GM18508 (cell line): Measurements from ENCODE around the gene WNT9B.

Experiments used
- ATAC-seq: cut with Tn5 transposase; IDR thresholded peaks from one replicate; pipeline ENCODE4 v1.9.1; 2021; ENCODE audit warnings: moderate number of reproducible peaks; ENCODE audit not compliant: insufficient read depth, unreplicated experiment

Gene WNT9B

DNA sequence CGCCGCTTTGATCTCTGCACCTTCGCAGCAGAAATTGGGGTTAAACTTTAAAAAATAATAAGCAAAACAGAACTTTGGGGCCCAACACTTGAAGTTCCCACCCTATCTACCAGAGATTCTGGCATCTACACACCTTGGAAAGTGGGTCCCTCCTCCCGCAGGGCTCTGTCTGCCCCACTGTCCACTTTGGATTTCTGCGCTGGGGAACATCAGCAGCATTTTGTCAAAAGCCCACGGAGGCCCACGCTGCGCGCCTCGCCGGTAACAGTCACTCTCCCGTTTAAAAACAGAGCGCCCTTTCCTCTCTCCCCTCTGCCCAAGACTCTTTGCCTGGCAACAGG lies 725 bp upstream of the WNT9B start:
- ATAC-seq, result no peak

DNA sequence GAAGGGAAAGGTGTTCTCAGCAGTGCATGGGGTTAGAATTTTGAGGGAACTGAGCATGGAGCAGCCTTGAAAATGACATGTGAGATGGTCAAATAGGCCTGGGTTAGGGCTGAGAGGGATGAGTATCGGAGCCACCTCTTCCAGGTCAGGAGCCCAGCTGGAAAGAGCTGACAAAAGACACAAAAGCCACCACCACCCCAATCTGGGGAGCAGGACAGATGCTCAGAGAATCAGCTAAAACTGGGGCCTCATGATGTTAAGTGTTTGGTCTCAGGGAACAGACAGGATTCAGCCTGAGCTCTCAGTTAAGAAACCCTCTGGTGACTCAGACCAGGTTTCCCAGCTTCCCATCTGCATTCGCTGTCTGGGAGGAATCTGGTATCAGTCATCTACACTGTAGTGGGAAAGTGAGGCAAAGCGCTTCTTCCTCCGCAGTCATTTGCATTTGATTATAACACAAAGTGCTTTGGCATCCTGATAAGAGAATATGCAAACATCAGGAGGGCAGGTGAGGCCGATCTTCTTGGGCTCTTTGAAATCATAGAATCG lies 2.6 kb downstream of the WNT9B start:
- ATAC-seq, result no peak

DNA sequence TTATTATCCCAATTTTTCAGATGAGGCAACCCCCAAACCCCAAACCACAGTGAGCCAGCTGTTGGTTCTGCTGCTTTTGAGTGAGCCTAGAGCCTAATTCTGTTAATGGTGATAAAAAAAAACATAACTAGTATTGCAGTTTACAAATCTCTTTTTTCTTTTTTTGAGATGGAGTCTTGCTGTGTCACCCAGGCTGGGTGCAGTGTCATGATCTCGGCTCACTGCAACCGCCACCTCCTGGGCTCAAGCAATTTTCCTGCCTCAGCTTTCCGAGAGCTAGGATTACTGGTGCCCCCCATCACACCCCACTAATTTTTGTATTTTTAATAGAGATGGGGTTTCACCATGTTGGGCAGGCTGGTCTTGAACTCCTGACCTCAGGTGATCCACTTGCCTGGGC lies 3.1 kb downstream of the WNT9B start:
- ATAC-seq, result no peak

DNA sequence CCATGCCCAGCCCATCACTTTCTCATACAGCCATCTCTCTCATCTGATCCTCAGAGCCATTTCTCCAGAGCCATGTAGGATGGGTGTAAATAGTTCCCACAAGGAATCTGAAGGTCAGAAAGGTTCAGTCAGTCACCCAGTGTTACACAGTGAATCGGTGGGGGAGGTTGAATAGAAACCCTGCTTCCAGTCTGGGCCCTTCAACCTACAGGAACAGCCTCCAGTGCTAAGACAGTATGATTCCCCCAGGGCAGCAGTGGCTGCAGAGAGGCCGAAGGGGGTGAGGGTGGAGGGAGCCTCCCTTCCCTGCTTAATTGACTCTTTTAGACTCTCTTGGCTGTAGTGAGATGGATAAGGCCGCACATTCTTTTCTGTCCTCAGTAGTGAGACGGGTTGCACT lies 3.6 kb downstream of the WNT9B start:
- ATAC-seq, result no peak

DNA sequence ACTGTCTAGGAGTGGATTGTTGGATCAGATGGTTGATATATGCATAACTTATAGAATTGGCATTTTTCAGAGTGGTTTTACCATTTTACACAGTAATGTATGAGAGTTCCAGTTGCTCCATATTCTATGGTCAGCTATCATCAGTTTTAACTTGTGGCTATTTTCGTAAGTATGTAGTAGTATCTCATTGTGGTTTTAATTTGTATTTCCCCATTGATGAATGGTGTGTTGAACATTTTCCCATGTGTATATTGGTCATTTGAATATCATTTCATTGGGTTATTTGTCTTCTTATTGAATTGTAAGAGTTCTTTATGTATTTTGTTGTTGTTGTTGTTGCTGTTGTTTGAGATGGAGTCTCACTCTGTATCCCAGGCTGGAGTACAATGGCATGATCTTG lies 6.2 kb downstream of the WNT9B start:
- no peak for ATAC-seq

DNA sequence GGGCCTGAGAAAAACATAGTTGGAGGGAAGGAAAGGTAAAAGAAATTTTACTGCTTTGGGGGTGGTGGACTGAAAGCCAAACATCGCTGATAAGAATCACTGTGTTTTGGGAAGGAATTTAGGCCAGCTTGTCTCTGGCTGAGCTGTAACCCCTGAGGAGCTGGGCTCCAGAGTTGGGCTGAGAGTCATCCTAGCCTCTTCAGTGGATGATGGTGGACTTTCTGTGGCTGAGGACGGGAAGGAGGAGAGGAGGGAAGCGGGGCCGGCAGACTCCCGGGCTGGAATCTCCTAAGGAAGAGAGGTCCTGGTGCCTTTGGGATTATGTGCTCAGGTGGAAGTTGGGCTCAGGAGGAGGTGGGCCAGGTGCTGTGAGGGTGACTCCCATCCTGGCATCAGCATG lies 8.6 kb downstream of the WNT9B start:
- no peak for ATAC-seq

DNA sequence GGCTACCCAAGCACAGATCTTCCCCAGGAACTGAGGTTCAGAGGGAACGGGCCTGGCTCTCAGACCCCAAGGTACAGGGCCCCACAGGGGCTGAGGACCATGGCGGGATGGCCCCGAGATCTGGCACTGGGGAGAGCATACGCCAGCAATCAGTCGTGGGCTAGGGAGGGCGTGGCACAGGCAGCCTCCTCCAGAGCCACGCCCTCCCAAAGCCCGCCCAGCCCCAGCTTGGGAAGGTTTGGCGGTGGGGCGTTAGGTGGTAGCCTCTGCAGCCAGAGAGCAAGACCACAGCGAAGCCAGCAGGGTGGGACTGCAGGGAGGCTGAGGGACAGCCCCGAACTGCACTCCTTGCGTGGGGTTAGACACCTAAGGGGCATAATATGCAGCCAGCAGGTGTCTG lies 11.6 kb downstream of the WNT9B start:
- no peak for ATAC-seq

DNA sequence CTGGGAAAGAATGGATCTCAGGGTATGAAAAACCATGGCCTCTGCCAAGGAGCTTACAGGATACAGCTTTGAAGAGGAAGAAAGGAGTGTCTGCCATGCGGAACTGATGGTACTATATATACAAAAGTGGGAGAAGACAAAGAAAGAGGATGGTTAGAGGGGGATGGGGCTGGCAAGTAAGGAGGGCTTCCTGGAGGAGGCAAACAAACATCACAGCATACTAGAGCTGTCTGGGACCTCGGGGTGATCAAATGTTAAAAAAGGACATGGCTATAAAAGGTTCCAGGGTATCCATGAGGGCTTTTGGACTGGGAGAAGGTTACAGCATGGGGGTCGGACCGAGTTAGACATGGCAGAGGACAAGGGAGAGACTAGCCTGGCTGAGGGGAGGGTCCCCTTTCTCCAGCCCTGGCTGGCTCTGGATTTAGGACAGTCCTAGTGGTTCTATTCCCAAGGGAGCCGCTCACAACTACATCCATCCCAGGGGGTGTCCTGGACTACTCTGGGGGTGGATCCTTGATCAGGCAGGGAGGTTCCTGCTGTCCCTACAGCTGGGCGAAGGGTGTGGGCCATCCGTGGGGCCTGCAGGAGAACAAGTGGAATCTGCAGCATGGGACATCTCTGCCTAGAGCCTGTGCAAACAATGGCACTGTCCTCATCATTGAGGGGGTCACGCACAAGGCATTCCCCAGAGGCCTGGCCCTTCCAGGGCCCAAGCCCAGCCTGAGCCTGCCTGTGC lies 12.2 kb downstream of the WNT9B start:
- no peak for ATAC-seq

DNA sequence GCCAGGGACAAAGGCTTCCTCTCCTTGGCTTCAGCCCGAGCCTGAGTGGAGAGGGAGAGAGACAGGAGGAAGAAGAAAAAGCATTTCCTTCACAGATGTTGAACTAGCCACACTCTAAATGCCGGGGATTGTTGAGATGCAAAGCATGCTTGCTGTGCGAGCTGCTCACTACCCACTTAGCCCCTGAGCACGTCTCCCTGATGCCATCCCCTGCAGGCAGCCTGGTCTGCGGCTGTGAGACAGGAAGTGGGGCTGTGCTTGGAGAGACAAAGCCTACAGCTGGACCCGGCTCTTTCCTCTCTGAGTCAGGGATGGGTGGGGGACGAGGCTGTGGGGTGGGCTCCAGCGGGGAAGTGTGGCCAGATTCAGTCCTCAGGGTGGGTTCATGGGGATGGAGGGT lies 13.7 kb downstream of the WNT9B start:
- no peak for ATAC-seq

DNA sequence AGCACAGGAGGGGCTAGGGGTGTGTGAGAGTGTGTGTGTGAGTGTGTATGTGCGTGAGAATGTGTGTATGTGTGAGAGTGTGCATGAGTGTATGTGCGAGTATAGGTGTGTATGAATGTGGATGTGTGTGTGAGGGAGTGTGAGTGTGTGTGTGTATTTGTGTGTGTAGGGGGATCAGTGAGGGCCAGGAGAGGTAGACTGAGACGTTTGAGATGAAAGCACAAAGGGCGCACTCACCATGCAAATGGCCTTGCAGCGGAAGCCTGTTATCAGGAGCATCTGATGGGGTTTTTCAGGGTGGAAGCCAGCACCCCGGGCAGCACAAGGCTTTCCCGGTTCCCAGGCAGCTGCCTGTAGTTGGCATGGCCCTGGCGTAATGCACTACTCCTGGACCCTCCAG lies 14.9 kb downstream of the WNT9B start:
- no peak for ATAC-seq

DNA sequence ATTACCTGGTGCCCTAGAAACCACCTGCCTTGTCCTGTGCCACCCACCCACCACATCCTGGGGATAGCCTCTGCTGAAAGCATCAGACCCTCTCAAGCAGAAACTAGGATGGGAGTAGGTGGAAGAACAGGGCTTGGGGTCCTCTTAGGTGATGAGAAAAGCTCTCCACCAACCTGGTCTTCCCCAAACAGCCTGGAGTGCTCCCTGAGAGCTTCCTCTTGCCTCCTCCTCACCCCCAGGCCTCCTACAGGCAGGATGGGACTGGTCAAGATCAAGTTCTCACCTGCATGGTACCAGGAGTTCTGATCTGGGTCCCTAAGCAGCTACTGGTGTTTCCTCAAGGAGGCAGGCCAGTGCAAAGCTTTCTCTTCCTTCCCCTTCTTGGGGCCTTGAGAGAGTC lies 15.4 kb downstream of the WNT9B start:
- ATAC-seq, result no peak

DNA sequence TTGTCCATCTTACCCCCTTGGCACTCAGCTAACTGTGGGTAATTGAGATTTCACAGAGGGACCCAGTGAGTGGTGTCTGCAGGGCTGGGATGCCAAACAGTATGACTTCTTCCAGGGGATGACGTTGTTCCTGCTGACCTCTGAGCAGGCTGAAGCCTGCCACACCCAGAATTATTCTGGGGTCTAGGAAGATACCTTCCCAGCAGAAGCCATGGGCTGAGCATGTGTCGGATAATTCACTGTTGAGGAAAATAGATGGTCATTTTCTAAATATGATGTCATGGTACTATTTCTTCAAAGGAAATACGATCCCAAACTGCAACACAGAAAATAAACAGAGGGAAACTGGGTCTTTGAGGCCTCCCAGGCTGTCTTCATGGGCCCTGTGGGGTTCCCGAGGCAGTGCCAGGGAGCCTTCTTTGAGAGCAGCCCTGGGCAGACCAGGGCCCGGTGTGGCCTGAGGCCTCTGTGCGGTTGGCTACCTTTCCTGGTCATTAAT lies 17.4 kb downstream of the WNT9B start:
- ATAC-seq, result no peak

DNA sequence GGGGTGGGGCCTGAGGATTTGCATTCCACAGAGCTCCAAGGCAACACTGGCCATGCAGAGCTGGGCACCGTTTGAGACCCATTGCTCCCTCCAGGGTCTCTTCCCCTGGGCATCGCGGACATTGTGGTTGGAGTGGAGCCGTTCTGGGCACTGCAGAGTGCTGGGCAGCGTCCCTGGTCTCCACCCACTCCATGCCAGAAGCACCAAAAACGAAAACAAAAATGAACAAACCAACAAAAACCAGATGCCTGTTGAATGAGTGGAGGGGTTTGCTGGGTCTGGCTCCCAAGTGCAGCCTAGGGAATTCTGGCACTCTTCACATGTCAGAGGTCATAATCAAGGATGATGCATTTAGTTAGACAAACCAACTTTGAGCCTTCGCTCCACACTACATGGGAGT lies 17.9 kb downstream of the WNT9B start:
- ATAC-seq, result no peak

DNA sequence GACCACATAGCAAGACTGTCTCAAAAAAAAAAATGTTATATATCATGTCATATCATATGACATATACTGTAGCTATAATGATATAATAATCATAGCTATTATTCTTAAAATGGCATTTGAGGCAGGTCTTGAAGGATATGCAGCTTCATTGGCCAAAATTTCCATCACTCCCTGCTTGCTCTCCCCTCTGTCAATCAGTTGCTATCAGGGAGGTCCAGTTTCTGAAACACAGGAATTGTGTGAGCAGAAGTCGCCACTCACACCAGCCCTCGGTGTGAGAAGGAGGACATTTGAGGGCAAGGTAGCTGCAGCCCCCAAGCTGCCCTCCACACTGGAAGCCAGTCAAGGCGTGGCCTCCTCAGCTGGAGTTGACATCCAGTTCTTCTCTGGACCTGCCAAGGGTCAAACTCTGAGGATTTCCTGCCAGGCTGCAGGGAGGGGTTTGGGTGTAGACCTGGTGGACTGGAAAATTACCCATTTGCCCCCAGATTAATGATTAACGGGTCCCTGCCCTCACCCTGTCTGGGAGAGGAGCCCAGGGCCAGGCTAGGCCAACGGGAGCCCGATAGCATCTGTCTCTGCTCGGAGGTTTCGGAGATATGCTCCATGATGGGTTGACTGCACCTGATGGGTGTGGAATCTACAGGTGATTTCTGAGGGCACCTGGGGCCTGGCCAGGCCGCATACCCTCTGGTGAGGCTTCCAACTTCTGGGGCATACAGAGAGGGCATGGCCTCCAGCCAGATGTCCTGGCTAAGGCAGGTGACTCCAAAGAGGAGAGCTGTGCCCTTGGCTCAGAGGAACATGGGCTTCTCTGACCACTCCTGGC lies 18.8 kb downstream of the WNT9B start:
- no peak for ATAC-seq

DNA sequence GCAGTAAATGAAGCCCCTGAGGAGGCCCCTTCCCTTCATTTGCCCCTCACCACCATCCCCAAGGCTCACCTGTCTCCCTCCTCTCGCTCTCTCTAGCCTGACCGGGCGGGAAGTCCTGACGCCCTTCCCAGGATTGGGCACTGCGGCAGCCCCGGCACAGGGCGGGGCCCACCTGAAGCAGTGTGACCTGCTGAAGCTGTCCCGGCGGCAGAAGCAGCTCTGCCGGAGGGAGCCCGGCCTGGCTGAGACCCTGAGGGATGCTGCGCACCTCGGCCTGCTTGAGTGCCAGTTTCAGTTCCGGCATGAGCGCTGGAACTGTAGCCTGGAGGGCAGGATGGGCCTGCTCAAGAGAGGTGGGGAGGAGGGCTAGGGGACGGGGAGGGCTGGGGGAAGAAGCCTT lies 21.0 kb downstream of the WNT9B start:
- no peak for ATAC-seq

DNA sequence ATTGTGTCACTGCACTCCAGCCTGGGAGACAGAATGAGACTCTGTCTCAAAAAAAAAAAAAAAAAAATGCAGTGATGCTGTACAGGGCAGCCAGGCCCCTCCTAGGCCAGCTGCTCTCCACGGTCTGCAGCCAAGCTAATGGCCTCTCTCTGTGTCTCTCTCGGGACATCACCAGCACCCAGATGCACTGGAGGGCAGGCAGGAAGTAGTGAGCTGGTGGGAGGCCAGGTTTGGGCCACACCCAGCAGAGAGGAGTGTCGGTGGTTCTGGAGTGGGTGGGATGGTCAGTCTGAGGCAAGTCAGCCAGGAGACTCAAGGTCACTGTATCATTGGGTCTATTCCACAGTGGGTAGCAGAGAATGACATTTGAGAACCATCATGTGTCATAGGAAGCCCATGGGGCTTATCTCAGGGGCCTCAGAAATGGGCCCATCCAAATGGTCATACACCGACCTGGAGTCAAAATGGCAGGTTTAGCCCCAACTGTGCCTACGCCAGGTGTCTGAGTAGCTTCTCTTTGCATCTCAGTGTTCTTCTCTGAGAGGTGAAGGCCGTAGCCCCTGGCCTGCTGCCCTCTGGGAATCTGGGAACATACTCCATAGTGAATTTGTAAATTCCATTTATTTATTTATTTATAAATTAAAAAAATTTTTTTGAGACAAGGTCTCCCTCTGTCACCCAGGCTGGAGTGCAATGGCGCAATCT lies 22.7 kb downstream of the WNT9B start:
- no peak for ATAC-seq

DNA sequence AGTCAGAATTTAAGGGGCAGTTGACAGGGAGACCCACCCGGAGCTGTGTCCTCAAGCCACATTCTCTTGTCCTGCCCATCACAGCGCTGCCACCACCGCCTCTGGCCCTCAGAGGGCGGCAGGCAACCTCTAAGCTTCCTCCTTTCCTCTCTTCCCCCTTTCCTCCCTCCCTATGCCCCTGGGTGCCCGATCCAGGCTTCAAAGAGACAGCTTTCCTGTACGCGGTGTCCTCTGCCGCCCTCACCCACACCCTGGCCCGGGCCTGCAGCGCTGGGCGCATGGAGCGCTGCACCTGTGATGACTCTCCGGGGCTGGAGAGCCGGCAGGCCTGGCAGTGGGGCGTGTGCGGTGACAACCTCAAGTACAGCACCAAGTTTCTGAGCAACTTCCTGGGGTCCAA lies 23.5 kb downstream of the WNT9B start:
- no peak for ATAC-seq

DNA sequence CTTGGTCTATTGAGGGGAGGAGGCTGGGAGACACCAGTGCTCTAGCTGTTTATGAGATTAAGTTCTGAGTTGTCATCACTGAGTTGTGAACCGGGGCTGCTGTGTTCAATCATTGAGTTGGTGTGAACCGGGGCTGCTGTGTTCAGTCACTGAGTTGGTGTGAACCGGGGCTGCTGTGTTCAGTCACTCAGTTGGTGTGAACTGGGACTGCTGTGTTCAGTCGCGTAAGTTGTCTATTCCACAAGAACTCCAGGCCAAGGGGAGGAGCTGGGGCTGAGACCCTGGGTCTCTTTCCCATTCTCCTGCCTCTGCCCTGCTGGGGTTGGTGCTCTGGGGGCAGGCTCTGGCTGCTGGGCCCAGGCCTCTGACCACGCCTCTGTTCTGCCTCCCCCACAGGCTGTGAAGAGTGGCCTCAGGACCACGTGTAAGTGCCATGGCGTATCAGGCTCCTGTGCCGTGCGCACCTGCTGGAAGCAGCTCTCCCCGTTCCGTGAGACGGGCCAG lies 24.5 kb downstream of the WNT9B start:
- ATAC-seq, result no peak

DNA sequence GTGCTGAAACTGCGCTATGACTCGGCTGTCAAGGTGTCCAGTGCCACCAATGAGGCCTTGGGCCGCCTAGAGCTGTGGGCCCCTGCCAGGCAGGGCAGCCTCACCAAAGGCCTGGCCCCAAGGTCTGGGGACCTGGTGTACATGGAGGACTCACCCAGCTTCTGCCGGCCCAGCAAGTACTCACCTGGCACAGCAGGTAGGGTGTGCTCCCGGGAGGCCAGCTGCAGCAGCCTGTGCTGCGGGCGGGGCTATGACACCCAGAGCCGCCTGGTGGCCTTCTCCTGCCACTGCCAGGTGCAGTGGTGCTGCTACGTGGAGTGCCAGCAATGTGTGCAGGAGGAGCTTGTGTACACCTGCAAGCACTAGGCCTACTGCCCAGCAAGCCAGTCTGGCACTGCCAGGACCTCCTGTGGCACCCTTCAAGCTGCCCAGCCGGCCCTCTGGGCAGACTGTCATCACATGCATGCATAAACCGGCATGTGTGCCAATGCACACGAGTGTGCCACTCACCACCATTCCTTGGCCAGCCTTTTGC lies 25.0 kb downstream of the WNT9B start:
- no peak for ATAC-seq

DNA sequence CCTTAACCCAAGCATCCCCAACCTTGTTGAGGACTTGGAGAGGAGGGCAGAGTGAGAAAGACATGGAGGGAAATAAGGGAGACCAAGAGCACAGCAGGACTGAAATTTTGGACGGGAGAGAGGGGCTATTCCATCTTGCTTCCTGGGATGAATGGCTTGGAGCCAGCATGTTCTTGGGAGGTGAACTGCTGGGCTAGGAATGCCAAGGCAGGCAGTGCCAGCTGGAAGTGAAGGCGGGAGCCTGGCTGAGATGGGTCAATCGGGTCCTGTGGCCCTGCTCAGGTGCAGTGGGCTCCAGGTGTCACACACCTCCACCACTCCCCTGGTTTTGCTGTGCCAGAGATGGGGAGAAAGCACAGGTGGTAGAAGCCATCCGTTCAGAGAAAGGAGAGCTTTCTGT lies 25.5 kb downstream of the WNT9B start:
- ATAC-seq, result no peak

DNA sequence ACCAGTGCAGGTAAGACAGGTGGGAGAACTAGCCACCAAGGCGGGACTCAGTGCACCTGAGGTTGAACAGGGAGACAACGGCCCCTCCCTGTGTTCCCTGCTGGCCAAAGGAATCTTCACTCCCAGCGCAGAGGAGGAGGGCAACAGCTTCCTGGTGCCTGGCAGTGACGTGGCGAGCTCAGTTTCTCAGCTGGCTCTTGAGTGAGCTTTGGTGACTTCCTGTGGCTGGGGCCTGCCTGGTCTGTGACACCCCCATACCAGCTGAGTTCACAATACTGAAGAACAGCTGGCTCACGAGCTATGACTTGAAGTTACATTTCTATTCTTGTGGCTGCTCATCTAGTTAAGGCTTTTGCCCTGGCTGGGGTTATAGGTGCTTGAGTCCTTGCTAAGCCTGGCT lies 26.1 kb downstream of the WNT9B start:
- no peak for ATAC-seq
